Amniotic epithelial cell (primary cell): ENCODE data around the gene FIBP.
A peak's percentile ranks its signal among the peaks of the same experiment; 100 is the strongest.
"Not testable (repeated sequence)": the region's sequence is repeated elsewhere in the genome, so short reads cannot be mapped to it uniquely, and the experiment has no call there.

Source experiments
- DNase-seq: peaks from one replicate; pipeline ENCODE4 v3.0.0-alpha.2; 2010; ENCODE audit warnings: low read depth

Gene FIBP

DNA sequence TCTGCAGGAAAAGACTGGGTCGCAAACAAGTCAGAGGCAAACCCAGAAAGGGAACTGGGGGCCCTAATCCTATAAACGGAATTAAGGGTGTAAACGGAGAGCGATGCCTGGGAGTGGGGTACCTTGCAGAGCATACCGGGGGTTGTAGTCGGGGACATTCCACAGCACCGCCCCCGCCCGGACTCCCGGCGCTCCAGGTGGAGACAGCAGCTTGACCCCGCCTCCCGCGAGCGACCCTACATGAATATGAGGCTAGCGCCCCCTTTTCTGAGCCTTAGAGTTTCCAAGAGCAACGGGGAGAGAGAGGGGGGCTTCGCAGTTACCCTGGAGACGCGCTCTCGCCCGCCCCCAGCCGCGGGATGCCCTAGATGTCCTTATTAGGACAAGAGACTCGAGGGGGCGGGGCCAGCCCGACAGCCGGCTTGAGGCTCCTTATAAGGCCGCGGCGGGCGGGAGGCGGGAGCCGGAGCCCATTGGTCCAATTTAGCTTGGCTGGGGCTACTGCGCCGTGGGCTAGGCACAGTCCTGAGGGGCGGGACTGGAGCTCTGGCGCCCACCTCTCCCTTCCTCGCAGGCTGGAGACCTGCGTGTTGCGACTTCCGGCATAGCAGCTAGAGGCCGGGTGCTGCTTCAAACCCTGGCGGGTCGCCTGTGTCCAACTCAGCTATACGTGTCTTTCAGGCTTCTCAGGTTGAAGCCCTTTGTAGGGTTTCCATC lies 29.0 kb downstream of the FIBP start:
- DNase-seq, result peak; percentile 98

DNA sequence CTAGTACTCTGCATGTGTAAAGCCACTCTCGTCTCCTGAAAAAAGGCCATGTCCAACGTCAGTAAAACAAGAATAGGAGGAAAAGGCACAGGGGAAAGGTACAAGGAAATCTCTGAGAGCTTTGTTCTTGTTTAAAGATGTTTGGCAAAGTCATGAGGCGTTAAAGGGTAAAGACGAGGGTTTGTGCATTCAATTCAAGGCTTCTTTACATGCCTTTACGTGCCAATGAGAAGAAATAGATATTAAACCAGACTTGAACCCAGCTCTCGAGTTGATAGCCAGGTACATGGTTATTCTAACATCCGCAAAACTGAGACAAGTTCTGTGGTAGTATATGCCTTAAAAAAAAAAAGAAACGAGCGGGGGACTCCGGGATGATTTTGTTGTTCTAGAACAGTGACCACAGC lies 29.6 kb downstream of the FIBP start:
- DNase-seq, result no peak

DNA sequence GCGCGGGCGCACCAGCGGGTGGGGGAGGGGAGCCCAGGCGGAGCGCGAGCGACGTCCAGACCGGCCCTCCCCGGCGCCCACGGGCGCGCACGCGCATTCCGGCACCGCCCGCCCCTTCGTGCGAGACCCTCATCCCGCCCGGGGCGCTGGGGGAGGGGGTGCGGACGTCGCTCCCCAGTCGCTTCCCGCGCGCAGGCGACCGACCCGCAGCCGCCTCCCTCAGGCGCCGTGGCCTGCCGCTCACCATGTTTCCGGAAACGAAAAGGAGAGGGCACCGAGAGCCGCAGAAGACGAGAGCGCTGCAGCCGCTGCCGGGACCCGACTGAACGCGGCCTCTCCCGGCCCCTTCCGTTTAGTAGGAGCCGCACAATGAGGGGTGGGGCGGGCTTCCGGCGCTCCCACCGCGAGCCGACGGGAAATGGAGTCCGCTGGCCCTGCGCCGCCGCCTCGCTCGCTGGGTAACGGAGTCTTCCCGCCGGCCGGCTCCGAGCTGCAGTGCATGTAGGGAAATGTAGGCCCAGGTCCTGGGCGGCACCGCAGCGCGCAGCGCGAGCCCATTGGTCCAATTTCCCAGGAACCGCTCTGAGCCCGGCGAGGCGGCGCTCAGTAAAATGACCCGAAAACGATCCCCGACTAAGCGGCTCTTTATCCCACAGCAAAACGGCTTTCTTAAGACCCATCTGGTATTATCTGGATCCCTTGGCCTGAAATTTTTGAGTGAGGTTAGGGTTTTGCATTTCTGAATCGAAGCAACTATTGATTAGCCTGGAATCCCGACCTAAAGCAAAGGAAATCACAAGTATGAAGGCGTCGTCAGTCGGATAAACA lies 30.2 kb downstream of the FIBP start, which contains the start of gene CFL1:
Gene CFL1 (minus strand): TSS at position 328 of the 828 bp plus-strand sequence. CDS start 81 bp downstream, at position 247.
- DNase-seq, result peak; percentile 95

DNA sequence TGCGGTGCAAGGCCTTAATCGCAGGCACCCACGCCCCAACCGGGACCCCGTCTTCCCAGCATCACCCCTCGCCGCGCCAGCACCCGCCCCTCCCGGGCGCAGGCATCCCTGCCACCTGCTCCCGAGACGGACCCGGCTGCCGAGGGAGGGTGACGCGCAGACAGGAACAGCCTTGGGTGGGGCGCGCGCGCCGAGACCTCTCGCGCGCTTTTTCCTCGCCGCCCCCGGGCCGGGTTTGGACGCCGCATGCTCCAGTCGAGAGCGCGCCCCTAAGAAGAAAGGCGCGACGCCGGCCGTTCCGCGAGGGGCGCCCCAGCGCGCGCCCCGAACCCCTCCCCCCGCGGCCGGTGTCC lies 30.8 kb downstream of the FIBP start:
- no peak for DNase-seq

DNA sequence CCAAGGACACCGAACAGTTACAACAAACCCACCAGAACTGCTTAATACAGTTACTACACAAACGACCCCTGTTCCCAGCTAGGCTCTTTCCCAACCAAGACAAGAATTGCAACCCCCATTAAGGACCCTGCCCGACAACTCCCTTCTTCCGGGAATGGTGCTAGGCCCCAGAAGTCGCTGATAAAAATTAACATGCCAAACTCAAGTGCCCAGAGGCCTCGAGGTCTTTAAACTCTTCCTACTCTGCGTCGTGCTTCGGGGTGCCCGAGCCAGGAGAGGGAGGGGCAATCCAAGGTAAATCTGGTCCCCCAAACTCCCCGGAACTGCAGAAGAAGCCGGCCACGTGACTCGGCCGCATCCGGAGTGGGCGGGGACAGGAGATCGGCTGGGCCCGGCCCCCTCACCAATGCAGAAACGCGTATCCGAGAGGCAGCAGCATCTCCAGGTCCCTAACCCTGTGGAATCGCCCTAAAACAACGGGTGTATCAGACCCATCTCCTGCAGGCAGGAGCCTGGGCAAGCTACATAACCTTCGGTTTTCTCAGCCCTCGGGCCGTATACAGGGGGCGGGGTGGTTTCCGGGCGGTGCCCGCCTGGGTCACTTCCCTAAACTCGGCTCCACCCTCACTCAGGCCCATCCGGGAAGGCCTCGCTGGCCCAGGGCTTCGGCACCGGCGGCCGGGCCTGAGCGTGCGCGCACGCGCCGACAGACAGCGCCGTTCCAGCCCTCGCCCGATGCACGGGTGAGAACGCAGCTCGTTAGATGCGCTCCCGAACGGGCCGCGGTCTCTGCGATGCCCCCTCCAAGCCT lies 31.4 kb downstream of the FIBP start:
- peak; percentile 55 for DNase-seq

DNA sequence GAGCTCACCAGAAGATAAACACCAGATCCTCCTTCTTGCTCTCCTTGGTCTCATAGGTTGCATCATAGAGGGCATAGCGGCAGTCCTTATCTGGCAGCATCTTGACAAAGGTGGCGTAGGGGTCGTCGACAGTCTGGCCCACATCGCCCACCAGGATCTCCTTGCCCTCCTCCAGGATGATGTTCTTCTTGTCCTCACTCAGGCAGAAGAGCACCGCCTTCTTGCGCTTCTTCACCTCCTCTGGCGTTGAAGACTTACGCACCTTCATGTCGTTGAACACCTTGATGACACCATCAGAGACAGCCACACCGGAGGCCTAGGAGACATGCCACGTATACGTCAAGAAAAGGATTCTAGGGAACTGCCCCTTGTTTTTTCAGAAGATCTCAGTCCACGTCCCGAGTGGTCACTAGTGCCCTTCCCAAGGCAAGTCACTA lies 32.3 kb downstream of the FIBP start:
- peak; percentile 39 for DNase-seq

DNA sequence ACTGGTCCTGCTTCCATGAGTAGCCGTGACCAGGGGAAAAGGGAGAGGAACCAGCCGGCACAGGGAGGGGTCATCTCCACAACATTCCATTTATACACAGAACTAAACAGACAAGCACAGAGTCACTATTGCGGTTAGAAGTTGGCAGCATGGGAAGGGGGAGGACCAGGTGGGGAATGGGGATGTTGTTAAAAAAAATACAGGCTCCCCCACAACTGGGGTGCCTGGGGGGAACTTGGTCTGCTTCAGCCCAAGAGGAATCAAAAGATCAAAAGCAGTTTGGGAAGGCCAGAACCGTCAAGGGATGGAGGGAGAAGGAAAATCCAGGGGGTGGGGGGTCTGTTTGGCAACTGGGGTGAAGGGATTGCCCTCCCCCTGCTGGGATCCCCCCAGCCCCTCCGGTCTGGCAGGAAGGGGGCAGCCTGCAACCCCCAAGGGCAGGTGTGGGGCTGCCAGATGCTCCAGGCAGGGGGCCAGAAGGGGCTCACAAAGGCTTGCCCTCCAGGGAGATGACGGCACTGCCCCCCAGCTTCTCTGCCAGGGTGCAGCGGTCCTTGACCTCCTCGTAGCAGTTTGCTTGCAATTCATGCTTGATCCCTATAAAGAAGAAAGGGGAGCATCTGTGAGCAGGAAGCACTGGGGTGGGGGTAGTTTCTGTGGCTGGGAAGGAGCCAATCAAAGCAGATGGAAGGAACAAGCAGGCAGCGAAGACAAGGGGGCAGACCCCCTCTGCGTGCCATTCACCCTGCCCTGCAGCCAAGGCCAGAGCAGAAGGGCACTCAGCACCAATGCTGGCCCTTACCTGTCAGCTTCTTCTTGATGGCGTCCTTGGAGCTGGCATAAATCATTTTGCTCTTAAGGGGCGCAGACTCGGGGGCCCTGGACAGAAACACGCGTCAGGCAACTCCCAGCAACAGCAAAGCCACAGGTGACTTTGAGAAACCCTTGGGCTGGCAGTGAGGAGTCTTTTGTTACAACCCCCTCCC lies 33.1 kb downstream of the FIBP start:
- DNase-seq, result no peak

DNA sequence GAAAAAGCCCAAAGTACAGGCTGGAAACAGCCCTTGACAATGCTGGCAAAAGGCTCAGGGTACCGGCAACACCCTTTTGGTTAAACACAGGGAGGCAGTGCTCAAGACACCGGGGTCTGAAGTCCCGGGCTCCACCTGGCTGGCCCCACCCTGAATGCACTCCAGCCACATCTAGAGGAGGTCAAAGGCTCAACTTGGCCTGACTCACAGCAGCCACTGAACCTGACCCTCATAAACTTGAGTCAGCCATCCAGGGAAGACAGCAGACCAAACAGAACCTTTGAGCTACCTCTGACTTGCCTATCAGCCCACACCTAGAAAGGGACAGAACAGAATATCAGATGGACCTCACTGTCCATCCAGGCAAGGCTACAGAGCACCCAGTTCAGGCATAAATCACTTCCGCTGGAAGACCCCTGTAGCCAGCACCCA lies 34.1 kb downstream of the FIBP start:
- DNase-seq, result no peak

DNA sequence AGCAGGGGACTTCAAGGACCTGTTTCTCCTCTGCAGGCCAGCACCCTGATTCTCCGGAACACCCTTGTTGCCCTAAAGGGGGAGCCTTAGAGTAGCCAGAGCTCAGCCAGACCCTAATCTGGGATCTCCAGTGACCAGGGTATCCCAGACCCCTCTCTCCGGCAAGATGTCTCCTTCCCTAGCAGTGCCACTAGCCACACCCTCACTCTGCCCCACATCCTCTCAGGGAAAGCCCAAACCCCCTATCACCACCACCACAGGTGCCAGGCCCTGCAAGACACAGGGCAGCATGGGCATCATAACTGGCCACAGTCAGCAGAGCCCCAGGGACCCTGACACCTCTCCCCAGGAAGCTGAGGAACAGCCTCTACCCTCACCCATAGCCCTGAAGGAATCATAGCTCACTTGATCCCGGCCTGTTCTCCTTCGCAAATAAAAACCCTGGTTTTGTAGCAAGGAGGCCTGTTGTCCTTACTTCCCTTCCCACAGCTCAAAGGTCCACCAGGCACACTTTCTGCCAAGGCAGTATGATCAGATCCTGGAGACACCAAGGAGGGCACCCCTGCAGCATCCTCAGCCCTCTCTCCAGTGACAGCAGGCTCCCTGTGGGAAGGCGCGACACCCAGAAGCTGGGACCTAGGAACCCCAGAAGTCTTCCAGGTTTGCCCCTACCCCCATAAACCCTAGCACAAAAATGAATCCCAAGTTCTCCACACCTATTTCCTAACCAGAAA lies 34.9 kb downstream of the FIBP start:
- DNase-seq, result no peak

DNA sequence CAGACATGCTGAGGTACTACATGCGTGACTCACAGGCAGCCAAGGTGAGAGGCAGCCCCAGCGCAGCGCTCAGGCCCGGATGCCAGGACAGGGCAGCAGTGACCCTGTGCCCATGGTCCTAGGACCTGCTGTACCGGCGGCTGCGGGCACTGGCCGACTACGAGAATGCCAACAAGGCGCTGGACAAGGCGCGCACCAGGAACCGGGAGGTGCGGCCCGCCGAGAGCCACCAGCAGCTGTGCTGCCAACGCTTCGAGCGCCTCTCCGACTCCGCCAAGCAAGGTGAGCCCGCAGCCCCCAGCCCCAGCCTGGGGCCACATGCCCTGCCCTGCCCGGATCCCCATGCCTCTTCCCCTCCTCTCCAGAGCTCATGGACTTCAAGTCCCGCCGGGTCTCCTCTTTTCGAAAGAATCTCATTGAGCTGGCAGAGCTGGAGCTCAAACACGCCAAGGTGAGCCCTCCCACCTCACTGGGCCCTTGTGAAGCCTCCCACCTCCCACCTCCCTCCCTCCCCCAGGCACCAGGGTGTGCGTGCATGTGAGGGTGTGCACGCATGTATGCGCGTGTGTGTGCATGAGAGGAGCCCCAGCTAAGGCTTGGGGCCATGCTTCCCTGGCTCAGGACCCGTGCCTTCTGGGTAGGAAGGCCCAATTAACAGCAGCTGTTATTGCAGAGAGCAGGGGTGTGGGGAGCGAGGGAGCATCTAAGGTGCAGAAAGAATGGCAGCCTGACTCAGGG lies 35.6 kb downstream of the FIBP start:
- no peak for DNase-seq

DNA sequence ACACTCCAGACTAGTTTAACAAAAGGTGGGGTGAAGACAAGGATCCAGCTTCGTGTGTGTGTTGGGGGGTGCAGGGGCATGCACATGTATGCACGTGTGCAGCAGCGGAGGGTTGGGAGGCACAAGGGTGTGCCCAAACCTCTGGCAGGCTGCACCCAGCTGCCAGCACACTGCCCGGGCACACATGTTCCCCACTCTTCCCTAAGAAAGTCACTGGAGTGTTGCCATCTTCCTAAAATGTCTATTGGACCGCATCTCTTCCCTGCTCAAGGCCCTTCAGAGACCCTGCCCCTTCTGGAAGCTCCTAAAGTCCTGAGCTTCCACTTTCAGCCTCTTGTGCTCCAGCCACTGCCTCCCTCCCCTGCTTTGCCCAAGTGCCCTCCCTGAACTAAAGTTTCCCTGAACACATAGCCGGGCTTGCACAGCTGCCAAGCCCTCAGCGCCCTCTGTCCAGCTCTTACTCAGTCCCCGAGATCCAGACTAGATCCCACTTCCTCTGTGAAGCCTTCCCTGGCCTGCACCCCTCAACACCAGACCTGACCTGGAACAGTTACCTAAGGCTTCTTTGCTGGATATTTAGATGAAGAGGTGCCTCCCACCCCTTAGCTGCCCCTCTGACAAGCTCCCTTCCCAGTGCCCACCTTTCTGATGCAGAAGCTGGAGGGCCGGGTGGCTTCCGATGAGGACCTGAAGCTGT lies 36.3 kb downstream of the FIBP start:
- no peak for DNase-seq

DNA sequence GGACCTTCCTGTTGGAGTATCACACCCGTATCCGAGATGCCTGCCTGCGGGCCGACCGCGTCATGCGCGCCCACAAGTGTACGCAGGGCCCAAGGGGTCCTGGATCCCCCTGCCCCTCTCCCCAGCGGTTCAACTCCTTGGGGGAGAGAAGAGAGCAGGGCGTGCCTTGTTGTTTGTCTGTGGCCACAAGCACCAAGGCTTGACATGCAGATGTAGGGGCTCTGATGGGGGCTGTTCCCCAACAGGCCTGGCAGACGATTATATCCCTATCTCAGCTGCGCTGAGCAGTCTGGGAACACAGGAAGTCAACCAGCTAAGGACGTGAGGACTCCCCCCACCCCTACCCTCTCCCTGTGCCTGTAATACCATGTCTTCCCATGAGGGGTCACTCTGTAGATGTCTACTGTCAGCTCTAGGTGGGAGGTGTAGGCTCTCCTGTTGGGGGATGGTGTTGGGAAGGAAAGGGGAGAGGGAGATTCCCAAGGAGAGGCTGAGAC lies 37.1 kb downstream of the FIBP start:
- peak; percentile 34 for DNase-seq

DNA sequence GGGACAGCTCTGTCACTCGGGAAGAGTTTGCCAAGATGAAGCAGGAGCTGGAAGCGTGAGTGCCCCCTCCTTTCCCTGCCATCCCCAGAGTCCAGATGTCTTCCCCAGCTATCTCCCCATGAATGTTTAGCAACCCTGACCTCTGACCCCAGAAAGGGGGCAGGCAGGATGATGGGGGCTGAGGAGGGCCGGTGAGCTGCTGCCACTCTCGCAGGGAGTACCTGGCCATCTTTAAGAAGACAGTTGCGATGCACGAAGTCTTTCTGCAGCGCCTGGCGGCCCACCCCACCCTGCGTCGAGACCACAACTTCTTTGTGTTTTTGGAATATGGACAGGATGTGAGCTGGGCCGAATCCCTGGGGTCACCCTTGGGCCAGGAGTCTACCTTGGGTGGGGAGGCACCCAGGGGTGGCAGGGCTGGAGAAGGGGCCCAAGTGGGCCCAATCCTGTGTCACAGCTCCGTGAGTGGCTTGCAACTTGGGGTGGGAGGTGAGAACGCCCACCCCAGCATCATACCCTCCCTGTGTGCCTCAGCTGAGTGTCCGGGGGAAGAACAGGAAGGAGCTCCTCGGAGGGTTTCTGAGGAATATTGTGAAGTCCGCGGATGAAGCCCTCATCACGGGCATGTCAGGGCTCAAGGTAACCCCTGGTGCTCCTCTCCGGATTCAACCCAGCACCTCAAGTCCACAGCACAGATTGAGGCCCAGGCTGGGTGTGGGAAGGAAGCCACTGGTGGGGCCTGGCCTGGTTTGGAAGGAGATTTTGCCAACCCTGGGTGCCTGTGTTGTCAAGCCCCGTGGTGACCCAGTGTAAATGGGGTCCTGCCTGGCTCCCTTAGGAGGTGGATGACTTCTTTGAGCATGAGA lies 37.8 kb downstream of the FIBP start:
- DNase-seq, result no peak

DNA sequence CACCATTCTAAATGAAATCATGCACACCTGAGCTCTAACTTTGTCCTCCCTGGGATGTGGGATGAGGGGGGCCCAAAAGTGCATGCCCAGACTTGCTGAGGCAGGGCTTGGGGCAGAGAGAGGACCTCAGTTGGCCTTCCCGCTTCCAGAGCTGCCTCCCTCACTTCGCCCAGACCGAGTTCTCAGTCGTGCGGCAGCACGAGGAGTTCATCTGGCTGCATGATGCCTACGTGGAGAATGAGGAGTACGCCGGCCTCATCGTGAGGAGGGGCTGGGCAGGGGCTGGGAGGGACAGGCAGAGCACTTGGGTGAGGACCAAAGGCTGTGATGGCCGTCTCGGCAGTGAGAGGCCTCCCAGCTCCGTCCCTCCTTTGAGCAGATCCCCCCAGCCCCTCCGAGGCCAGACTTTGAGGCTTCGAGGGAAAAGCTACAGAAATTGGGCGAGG lies 38.5 kb downstream of the FIBP start:
- no peak for DNase-seq

DNA sequence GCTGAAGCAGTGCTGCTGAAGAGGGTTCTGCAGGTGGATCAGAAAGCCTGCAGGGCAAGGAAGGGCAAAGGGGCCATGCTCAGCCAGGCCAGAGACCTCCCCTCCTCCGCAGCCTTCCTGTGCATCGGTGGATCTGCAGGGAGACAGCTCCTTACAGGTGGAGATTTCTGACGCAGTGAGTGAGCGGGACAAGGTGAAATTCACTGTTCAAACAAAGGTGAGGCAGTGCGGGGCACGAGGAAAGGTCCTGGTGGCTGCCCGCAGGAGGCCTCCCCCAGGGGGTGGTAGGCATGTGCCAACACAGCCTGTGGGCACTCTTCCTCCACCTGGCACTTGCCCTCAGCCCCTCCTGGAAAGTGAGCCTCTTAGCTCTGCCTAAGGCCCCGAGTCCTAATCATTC lies 38.9 kb downstream of the FIBP start:
- no peak for DNase-seq

DNA sequence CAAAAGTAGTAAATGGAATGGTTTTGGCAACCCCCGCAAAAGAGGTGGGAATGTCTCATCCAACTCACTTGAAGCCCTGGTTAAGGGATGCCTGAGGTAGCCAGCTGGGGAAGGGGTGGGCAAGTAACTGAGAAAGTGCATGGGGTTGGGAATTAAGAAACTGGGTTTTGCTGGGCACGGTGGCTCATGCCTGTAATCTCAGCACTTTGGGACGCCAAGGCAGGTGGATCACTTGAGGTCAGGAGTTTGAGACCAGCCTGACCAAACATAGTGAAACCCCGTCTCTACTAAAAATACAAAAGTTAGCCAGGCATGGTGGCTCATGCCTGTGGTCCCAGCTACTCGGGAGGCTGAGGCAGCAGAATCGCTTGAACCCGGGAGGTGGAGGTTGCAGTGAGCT lies 39.6 kb downstream of the FIBP start:
- DNase-seq, result not testable (repeated sequence)

DNA sequence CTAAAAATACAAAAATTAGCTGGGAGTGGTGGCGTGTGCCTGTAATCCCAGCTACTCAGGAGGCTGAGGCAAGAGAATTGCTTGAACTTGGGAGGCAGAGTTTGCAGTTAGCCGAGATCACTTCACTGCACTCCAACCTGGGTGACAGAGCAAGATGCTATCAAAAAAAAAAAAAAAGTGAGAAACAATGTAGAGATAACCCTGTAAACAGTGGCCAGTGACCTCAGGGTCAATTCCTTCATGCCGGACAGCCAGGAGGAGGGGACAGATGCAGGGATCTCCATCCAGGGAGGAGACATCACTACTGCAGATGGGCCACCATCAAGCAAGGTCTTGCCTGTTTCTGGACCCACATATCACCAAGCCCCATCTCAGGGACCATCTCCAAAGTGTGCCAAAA lies 40.5 kb downstream of the FIBP start:
- no peak for DNase-seq
